GM18951 (cell line): Measurements from ENCODE around the gene C15orf61.

Experiments used
- POLR2A ChIP-seq: IDR thresholded peaks from 4 replicates; pipeline ENCODE4 v1.6.1; 2011; ENCODE audit warnings: mild to moderate bottlenecking; ENCODE audit not compliant: insufficient read length, insufficient read depth; ENCODE audit errors: extremely low read depth
- in situ Hi-C: fragments of 300-500 bp; cut with MboI; formaldehyde crosslinking; loops from one replicate; pipeline ENCODE4 v1.12.0; 2022; ENCODE audit warnings: low sequenced_read_pairs, mixed read lengths, inconsistent platforms; ENCODE audit not compliant: unreplicated experiment

The C15orf61 gene

DNA sequence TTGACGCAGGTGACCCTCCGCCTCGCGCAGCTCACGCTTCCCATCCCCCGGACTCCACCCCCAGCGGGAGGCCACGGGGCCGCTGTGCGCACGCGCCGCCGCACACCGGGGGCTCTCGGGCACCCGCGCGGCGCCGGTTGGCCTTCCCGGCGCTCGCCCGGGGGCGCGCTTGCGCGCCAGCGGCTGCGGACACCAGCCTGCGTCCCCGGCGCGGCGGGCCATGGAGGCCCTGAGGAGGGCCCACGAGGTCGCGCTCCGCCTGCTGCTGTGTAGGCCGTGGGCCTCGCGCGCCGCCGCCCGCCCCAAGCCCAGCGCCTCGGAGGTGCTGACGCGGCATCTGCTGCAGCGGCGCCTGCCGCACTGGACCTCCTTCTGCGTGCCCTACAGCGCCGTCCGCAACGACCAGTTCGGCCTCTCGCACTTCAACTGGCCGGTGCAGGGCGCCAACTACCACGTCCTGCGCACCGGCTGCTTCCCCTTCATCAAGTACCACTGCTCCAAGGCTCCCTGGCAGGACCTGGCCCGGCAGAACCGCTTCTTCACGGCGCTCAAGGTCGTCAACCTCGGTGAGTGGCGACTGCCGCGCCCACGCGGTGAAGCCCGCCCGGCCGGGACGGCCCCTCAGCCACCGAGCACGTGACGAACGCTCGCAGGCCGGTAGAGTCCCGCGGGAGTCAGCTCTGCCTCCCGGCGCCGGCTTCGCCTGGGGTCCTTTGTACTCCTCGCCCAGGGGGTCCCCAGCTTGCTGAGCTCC is at the start of gene C15orf61:
Gene C15orf61, plus strand, starts transcription at position 103 of the 754 bp plus-strand sequence. Its CDS starts 118 bp downstream, at position 221.
- TF ChIP-seq POLR2A: peak; percentile 83
- in situ Hi-C loops: no loop called here

DNA sequence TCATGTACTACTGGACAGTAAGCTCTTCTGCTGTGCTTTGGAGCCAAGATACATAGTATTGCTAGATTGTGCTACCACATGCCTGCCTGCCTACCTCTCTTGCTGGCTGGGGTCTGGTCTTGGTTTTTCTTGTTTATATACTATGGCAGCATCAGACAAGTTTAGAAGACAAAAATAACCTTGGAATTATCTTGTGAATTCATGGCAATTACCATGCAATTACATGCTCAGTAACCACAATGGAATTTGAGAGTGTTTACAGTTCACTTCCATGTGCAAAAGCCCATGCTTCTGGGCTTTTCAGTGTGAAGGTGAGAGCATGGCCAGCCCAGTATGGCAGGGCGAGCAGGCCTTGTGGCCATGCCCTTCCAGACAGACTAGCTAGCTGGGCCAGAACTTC is 48.0 kb upstream of the C15orf61 start:
- no peak for TF ChIP-seq POLR2A
- in situ Hi-C loops: no loop called here

DNA sequence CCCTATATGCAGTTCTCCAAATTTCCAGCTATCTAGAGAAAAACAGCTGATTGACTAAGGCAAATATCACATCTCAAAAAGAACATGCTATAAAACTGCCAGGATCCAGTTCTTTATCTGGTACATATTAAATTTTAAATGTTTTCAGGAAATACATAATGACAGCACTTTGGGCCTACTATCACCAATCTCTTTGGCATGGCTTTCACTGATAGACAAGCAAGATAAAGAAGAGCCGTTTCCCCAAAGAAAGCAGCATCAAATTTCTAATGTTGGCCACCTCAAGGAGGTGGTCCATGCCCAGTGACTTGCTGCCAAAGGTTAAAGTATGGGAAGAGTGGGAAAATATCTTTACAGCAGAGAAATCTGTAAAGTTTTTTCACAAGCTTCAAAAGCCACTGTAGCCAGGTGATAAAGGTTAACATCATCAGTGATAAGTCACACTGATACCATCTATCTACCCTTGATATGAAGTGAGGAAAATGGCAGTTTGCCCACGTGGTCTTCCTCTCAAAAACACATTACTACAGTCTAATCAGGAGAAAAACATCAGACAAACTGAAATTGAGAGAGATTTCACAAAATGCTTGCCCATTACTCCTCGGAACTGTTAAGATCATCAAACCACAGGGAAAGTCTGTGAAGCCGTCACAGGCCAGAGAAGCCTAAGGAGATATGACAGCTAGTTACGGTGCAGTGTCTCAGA is 46.4 kb upstream of the C15orf61 start:
- no peak for TF ChIP-seq POLR2A
- in situ Hi-C loops: no loop called here

DNA sequence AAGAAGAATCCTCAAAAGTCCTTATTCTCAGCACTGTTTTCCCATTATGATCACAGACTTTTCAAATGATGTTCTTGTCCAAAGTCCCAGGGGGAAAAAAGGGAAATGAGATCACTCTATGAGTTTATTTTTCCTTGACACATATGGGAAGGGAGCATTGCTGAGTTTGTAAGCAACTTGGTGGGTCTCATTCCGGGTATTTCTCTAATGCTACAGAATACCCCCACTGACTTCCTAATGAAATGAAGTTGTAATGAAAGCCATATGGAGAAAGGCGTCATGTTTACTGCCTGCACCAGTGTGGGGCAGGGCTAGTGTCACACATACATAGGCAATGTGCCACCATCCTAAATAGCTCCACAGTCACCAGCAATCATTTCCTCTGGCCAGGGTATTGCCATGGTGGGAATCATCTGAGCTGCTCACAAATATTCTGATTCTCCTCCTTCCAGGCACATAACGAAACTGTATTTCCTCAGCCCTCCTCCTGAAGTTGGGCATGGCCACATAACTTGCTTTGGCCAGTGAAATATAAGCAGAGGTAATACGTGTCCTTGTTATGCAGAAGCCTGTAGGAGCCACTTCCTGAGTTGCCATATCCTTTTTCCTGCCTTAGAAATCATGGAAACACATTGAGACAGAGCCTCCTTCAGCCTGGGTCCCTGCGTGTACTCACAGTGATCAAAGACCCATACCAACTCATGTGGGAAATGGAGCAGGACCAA is 41.0 kb upstream of the C15orf61 start:
- TF ChIP-seq POLR2A: no peak
- in situ Hi-C loops: no loop called here

DNA sequence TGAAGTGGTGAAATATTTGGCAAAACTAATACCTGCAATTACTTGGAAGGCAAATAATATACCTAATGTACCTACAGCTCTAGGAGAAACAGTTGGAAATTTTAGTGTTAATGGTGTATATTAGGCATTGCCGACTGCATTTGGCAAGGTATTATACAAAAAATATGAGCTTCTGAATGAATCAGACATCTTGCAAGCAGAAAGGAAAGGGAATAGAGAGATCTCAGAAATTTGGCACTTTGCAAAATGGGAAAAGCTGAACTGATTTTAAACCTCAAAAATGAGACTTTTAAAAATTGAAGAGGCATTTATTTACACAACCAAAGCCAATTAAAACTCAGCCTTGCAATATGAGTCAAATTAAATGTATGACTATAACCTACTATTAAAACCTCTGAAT is 40.2 kb upstream of the C15orf61 start:
- TF ChIP-seq POLR2A: no peak
- in situ Hi-C loops: no loop called here

DNA sequence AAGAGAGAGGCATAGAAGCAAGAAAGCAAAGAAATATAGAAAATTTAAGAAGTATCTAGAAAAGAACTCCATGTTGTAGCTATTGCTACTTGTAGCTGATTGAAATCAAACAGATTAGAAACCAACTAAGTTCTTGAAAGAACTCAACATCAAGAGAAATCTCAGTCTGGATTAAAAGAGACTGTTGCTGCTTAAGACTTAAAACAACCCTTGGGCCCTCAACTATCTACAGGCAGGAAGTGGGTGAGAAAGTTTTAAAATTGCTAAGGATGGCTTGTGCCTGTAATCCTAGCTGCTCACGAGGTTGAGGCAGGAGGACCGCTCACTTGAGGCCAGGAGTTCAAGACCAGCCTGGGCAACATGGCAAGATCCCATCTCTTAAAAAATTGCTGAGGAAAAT is 39.3 kb upstream of the C15orf61 start:
- in situ Hi-C loops: no loop called here
- no peak for TF ChIP-seq POLR2A

DNA sequence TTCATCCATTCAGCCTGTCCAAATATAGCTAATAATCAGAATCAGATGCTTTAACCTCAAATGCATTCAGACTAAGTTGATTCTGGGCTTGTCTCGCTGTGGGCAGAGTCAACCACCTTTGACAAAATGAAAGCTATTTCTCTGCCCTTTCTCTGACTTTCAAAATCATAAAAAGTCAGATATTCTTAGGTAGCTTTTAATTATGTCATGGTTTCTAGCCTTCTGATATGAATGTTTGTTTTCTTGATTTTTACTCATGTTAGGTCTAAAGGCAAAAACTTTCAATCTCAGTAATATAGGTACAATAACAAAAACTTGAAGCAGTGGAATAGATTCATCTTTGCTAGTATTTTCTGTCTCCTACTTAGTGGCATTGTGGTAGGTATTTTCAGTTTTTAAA is 25.3 kb upstream of the C15orf61 start:
- no peak for TF ChIP-seq POLR2A
- in situ Hi-C loops: no loop called here

DNA sequence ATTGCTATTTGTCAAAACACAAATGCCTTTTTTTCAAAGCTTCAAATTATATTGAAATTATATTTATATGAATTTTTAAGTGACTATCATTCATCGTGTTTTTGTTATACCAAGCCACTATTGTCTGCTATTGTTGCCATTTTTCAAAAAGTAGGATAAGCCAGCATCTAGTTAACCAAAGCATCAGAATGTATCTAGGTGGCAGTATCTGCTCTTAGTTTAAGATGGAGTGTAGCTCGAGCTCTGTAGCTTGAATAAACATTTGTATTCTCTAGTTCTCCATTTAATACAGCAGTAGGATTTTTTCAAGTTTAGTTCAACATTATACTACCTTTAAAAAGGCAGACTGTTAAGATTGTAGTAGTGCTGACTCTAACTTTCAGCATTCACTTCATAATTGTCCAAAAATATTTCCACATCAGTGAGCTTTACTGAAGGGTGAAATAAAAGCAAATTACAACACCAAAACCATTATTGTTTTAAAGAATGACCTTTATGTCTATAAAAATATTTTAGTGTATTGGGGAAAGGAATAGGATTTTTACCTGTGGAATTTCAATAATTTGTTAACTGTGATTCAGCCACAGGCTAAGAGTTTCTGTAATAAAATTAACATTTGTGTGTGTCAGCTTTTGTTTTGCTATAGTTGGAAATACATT is 19.6 kb upstream of the C15orf61 start:
- in situ Hi-C loops: no loop called here
- no peak for TF ChIP-seq POLR2A

DNA sequence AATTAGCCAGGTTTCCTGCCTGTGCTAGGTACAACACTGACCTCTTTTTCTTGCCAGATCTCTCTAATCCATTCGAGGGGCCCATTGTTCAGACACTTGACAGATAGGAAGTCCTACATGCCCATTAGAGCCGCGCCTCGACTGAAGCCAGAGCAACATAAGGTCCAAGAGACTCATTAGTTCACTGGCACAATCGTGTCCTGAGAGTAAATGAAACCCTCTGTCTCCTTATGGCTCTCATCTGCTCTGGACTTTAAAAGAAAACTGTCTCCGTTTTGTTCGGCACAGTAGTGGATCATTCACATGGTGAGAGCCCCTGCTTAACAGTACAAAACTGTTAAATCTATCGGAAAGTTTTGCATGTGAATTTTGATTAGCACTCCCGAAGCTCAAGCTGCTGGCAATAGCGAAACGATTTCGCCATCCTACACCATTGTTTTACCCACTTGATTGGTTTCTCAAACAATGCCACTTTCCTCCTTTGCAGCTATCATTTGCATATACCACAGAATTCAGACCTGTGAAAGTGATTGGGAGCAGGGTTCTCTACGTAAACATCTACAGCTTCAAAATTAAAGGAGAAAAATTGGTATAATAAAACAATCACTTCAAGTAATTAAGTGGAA is 19.0 kb upstream of the C15orf61 start:
- TF ChIP-seq POLR2A: no peak
- in situ Hi-C loops: no loop called here

DNA sequence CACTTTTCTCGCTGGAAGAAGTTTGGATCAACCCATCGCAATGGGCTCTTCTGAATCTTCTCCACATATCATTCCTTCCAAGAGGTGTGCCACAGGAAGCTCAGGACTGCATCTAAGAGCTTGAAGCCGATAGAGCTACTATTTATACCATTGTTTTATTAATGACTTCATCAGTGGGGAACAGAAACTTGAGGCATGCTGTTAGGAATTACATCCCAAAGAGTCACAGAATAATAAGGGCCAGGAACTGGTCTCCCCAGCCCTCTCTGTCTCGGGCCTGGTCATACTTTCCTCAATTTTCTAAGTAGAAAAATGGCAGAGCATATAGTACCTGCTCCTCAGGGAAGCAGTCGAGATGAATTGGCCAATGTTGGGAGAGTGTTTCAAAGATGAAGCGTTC is 16.9 kb upstream of the C15orf61 start:
- TF ChIP-seq POLR2A: no peak
- in situ Hi-C loops: no loop called here

DNA sequence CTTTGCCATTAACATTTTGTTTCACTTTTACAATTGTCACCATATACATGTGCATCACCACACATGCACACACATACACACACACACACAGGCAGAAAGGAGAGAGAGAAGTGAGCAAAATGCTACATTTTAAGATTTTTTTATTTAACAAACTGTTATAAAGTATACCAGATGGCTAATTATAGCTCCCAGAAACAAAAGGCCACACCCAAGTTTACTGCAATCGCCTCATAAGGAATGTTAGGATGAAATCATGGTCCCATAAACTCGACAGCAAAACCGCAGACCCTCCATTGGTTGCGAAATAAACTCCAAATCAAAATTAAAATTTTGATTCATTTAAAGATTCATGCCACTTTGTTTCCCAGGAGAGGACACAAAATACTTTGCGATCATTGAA is 16.1 kb upstream of the C15orf61 start:
- TF ChIP-seq POLR2A: no peak
- in situ Hi-C loops: no loop called here

DNA sequence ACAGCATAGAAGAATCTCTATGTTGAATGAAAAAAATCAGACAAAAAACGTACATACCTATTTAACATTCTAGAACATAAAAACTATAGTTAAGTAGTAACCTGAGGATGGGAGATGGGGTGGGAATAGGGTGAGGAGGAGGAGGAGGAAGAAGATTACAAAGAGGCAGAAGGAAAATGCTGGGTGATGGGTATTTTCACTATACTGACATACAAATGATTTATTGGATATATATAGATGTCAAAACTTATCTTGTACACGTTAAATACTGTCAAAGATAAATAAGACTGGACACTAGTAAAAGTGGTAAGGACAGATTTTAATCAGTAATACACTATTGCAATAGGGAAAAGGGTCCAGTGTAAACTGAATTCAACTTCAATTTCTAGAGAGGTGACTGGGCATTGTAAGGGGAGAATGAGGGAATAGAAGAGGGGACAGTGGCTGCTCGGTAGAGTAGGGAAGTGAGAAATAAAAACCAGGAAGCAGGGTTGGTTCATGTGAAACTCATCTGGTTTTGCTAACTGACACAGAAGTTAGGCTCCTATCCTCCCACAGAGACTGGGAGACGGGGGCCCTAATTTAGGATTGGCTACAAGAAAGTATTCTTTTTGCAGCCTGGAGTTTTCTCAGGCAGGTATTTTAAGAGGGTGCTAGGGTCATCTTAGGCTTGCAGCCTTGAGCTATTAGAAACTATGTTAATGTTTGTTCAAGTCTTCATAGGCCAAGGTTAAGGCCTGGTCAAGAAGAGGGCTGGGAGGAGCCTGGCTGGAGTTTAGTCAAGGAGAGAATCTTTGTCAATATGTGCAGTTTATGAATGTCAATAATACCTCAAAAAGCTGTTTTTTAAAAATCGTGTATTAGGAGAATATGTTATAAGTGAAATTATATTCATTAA is 15.0 kb upstream of the C15orf61 start:
- in situ Hi-C loops: no loop called here
- no peak for TF ChIP-seq POLR2A
